ACHN (cell line): ENCODE data around the gene DLX1.

ENCODE experiments used
- DNase-seq: peaks from one replicate; pipeline ENCODE4 v3.0.0-alpha.2; 2015
- in situ Hi-C: cut with HindIII; loops from 2 replicates; pipeline ENCODE4 v1.10.0; 2017; ENCODE audit warnings: low sequenced_read_pairs, low pct_ligation_motif_present, low pct_unique_long_range_greater_than_20kb

DLX1 gene

GRCh38 chr2:172094294-172095145, 9.2 kb downstream of the DLX1 start:
- in situ Hi-C loops = no loop called here
- DNase-seq = peak; percentile 74

- peak; percentile 94 for DNase-seq
- in situ Hi-C loops = no loop called here
Observed at GRCh38 chr2:172095146-172095904, 10.0 kb downstream of the DLX1 start.

DNA sequence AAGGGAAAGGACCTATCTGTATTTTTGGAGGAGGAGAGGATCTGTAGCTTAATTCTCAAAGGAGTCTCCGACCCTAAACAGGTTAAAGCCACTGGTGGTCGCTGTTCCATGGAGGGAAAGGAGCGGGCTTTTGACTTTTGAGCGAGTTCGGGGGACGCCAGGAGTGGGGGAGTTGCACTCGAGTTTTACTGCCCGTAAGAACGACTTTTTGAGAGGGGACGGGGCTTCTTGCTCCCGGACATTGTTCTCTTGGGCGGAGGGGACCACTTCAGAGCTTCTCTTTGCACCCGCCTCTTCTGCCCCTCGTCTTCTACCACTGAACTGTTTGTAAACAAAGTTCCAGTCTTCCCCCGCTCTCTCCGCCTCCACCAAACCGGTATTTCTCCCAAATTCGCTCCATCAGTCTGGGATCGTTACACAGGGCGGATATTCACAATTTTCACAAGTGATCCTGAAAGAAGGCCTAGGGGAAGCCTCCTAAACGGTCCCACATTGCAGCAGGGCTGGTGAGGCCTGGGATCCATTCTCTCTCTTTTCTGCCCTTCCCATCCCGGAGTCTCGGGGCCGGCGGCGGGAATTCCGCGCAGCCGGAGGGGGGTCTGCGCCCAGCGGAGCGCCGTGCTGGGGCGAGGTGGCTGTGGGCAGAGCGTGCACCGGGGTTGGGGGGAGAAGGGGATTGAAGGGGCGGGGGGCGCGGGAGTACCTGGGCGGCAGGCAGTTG, 10.8 kb downstream of the DLX1 start:
- peak; percentile 55 for DNase-seq
- in situ Hi-C loops = no loop called here

GRCh38 chr2:172096626-172097547, 11.6 kb downstream of the DLX1 start:
- DNase-seq = peak; percentile 83
- in situ Hi-C loops = no loop called here

- in situ Hi-C loops = no loop called here
Observed at GRCh38 chr2:172097557-172098131, 12.3 kb downstream of the DLX1 start.

GRCh38 chr2:172098287-172098649, 13.0 kb downstream of the DLX1 start:
- peak; percentile 49 for DNase-seq
- in situ Hi-C loops = no loop called here

More at GRCh38 chr2:172097557-172098131, 12.3 kb downstream of the DLX1 start:
- peak; percentile 67 for DNase-seq

DNA sequence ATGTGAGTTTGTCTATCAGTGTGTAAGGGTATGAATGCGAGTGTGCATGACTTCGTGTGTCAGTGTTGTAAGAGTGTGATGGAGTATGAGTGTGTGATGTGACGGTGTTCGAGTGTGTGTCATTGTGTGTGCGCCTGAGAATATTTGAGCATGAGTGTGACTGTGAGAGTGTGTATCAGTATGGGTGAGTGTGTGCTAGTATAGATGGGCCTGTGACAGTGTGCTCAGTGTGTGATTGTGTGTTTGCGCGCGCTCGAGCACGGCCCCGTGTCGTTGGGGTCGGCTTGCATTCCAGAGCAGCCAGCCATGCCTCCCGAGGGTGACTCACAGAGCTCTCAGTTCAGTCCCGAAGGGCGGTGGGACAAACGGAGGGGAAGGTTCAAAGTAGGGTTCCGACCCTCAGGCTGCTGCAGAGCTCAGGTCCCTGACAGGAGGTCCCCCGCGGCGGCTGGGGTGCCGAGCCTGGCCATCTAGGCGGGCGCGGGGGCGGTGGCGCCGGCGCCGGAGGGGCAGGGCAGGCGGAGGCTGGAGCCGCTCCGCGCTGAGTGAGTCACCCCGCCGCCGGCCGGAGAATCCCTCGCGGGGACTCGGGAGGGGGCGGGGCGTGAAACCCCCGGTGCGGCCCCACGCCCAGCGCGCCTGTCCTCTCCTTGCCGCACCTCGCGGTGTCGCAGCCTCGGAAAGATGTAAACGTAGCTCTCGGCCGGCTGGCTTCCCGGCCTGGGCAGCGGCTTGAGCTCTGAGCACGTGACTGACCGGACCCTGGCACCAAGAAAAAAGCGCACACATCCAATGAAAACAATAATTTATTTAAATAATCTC, 13.6 kb downstream of the DLX1 start:
- in situ Hi-C loops = no loop called here

DNA sequence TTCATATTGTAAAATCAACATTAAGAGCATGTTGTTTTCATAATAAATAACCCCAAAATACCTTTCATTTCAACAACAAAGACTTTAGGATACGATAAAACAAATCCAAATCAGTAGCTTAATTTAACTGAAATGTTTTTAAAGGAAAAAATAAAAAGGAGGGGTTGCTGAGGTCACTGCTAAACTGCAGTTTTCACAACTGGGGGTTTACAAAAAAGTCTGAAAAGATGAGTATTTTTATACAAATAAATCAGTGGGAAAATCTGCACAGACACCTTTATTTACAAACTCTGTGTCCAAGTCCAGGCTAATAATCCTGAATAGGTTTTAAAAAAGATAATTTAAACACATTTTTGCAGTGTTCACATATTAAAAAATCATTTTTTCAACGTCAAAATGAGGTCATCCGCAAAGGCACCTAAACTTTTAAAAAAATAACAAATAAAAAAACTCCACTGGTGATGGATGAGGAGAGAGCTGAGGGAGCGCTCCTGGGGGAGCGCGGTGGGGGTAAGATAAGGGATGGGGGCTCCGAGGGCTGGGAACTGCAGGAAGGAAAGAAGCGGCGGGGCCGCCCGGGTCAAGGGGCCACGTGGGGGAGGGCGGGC, 14.3 kb downstream of the DLX1 start:
- no peak for DNase-seq
- in situ Hi-C loops = loop anchor here (25.0 kb wide), 1 partner anchor 387 kb away; no protein-coding TSS in a partner anchor

More for the DNA sequence above, 13.6 kb downstream of the DLX1 start:
- DNase-seq = peak; percentile 93

- DNase-seq = peak; percentile 38
Observed at GRCh38 chr2:172100080-172100934, 15.0 kb downstream of the DLX1 start.

GRCh38 chr2:172100935-172101820, 15.9 kb downstream of the DLX1 start:
- no peak for DNase-seq
- in situ Hi-C loops = loop anchor here (25.0 kb wide), 1 partner anchor 389 kb away; no protein-coding TSS in a partner anchor

More at GRCh38 chr2:172100080-172100934, 15.0 kb downstream of the DLX1 start:
- in situ Hi-C loops = loop anchor here (25.0 kb wide), 1 partner anchor 388 kb away; no protein-coding TSS in a partner anchor

- in situ Hi-C loops = loop anchor here (25.0 kb wide), 1 partner anchor 390 kb away; no protein-coding TSS in a partner anchor
- peak; percentile 44 for DNase-seq
Observed at GRCh38 chr2:172101821-172102390, 16.6 kb downstream of the DLX1 start.

GRCh38 chr2:172102391-172103359, 17.4 kb downstream of the DLX1 start, which contains the start of gene DLX2:
Gene DLX2, minus strand, starts transcription at chr2:172102900. Its CDS starts 362 bp downstream, at chr2:172102538.
- in situ Hi-C loops = loop anchor here (25.0 kb wide), 1 partner anchor 390 kb away; no protein-coding TSS in a partner anchor
- DNase-seq = peak; percentile 97
